Glutamatergic neuron (in vitro differentiated cells): Measurements from ENCODE around the gene NPTXR. TPM values are rescaled to one million over a fixed set of nuclear protein-coding genes. Genes with fewer than 3 reads are reported as not detected.

Experiments used
- DNase-seq: peaks from one replicate; pipeline ENCODE4 v3.0.0; 2022
- H3K27ac Mint-ChIP-seq: one replicate; pipeline ENCODE4 v1.8.0; 2020; ENCODE audit warnings: mild to moderate bottlenecking, mixed read lengths, inconsistent platforms; ENCODE audit not compliant: unreplicated experiment
- H3K27me3 Mint-ChIP-seq: one replicate; pipeline ENCODE4 v1.8.0; 2020; ENCODE audit warnings: mild to moderate bottlenecking, moderate library complexity, mixed read lengths, inconsistent platforms; ENCODE audit not compliant: unreplicated experiment
- H3K36me3 Mint-ChIP-seq: one replicate; pipeline ENCODE4 v1.8.0; 2020; ENCODE audit warnings: mild to moderate bottlenecking, mixed read lengths, inconsistent platforms; ENCODE audit not compliant: unreplicated experiment
- H3K4me1 Mint-ChIP-seq: one replicate; pipeline ENCODE4 v1.8.0; 2020; ENCODE audit warnings: mild to moderate bottlenecking, low read depth, mixed read lengths, inconsistent platforms; ENCODE audit not compliant: unreplicated experiment
- H3K4me3 Mint-ChIP-seq: one replicate; pipeline ENCODE4 v1.8.0; 2020; ENCODE audit warnings: mild to moderate bottlenecking, mixed read lengths, inconsistent platforms; ENCODE audit not compliant: unreplicated experiment
- H3K9me3 Mint-ChIP-seq: one replicate; pipeline ENCODE4 v1.8.0; 2020; ENCODE audit warnings: mild to moderate bottlenecking, moderate library complexity, mixed read lengths, inconsistent platforms; ENCODE audit not compliant: unreplicated experiment
- CTCF ChIP-seq: fragments of 200-600 bp; sonication (generic); IDR thresholded peaks from one replicate; pipeline ENCODE4 v1.5.0; 2021; ENCODE audit not compliant: partially characterized antibody, unreplicated experiment
- total RNA-seq: library from RNA; stranded (reverse); fragmentation: NEBNext Ultra II Directional; extraction: Animal tissue kit (Norgen Biotek cat#: 25700); gene quantifications from one replicate; pipeline ENCODE4 v1.2.1, GENCODE V29; 2021; ENCODE audit not compliant: unreplicated experiment

NPTXR gene
- total RNA-seq, 1 donor from 2014 or later, result 9.2 TPM

- H3K27ac Mint-ChIP-seq, result no peak overlapping the region
- H3K9me3 Mint-ChIP-seq, result peaks cover 7% of the 10 kb centered on the region
- H3K4me3 Mint-ChIP-seq, result no peak overlapping the region
- peaks cover 12% of the 10 kb centered on the region for H3K4me1 Mint-ChIP-seq
- DNase-seq, result no peak
- H3K27me3 Mint-ChIP-seq, result peaks cover 7% of the 10 kb centered on the region
- H3K36me3 Mint-ChIP-seq, result peaks cover 4% of the 10 kb centered on the region
- TF ChIP-seq CTCF, result no peak
Observed at GRCh38 chr22:38862375-38863329, 18.8 kb upstream of the NPTXR start.

- Mint-ChIP-seq H3K4me3 (no peak overlapping the region), H3K9me3 (peaks cover 7% of the 10 kb centered on the region), H3K27ac (no peak overlapping the region), H3K27me3 (peaks cover 7% of the 10 kb centered on the region), H3K36me3 (peaks cover 4% of the 10 kb centered on the region), H3K4me1 (peaks cover 12% of the 10 kb centered on the region)
- no peak for TF ChIP-seq CTCF
- no peak for DNase-seq
Observed at GRCh38 chr22:38861927-38862326, 18.1 kb upstream of the NPTXR start.

GRCh38 chr22:38861170-38861876 lies 17.5 kb upstream of the NPTXR start:
- H3K4me1 Mint-ChIP-seq, result peaks cover 12% of the 10 kb centered on the region
- peaks cover 4% of the 10 kb centered on the region for H3K36me3 Mint-ChIP-seq
- H3K27ac Mint-ChIP-seq, result no peak overlapping the region
- DNase-seq, result peak; percentile 13
- H3K4me3 Mint-ChIP-seq, result no peak overlapping the region
- no peak for TF ChIP-seq CTCF
- H3K9me3 Mint-ChIP-seq, result peaks cover 7% of the 10 kb centered on the region
- H3K27me3 Mint-ChIP-seq, result peaks cover 7% of the 10 kb centered on the region

- no peak overlapping the region for H3K4me3 Mint-ChIP-seq
- H3K9me3 Mint-ChIP-seq, result peaks cover 7% of the 10 kb centered on the region
- H3K27ac Mint-ChIP-seq, result no peak overlapping the region
- H3K4me1 Mint-ChIP-seq, result peaks cover 10% of the 10 kb centered on the region
- peaks cover 7% of the 10 kb centered on the region for H3K27me3 Mint-ChIP-seq
- peak; percentile 40 for DNase-seq
- no peak for TF ChIP-seq CTCF
- H3K36me3 Mint-ChIP-seq, result peaks cover 4% of the 10 kb centered on the region
Observed at GRCh38 chr22:38860283-38861169, 16.7 kb upstream of the NPTXR start.
